Activated T-cell treated with anti-CD3 and anti-CD28 coated beads for 4 hours (primary cell): Measurements from ENCODE around the gene KRTAP9-7.
"Not testable (repeated sequence)": the region's sequence is repeated elsewhere in the genome, so short reads cannot be mapped to it uniquely, and the experiment has no call there.

Source experiments
- DNase-seq: peaks from one replicate; pipeline ENCODE4 v3.0.0-alpha.2; 2020

KRTAP9-7 gene, protein sequence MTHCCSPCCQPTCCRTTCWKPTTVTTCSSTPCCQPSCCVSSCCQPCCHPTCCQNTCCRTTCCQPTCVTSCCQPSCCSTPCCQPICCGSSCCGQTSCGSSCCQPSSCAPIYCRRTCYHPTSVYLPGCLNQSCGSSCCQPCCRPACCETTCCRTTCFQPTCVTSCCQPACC

DNA sequence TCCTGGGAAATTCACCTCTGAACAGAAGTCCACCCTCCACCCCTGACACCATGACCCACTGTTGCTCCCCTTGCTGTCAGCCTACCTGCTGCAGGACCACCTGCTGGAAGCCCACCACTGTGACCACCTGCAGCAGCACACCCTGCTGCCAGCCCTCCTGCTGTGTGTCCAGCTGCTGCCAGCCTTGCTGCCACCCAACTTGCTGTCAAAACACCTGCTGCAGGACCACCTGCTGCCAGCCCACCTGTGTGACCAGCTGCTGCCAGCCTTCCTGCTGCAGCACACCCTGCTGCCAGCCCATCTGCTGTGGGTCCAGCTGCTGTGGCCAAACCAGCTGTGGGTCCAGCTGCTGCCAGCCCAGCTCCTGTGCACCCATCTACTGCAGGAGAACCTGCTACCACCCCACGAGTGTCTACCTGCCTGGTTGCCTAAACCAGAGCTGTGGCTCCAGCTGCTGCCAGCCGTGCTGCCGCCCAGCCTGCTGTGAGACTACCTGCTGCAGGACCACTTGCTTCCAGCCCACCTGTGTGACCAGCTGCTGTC lies at the start of gene KRTAP9-7:
TSS of gene KRTAP9-7 (plus strand) at position 51 of the 543 bp plus-strand sequence. CDS start at position 51, 0 bp downstream.
- not testable (repeated sequence) for DNase-seq

DNA sequence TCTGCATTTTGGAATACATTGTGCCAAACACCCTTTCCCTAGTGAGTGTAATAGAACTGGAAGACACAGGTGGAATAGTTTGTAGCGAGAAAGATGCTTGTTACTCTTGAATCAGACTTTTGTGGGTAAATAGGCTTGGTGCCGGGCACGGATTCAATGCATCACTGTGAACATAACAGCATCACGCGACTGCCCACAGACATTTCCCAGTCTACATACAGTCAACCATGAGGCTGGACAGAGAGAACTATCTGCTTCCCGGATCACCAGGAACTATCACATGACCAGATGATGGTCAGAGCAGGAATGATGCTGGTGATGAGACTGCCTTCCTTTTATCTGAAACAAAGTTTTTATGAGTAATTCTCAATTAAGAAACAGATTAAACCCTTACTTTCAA lies 49.4 kb upstream of the KRTAP9-7 start:
- DNase-seq = no peak

DNA sequence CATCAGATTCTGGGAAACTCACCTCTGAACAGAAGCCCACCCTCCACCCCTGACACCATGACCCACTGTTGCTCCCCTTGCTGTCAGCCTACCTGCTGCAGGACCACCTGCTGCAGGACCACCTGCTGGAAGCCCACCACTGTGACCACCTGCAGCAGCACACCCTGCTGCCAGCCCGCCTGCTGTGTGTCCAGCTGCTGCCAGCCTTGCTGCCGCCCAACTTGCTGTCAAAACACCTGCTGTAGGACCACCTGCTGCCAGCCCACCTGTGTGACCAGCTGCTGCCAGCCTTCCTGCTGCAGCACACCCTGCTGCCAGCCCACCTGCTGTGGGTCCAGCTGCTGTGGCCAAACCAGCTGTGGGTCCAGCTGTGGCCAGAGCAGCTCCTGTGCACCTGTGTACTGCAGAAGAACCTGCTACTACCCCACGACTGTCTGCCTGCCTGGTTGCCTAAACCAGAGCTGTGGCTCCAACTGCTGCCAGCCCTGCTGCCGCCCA lies 48.9 kb upstream of the KRTAP9-7 start, which contains the start of gene KRTAP9-2:
TSS of gene KRTAP9-2 (plus strand) at position 51 of the 498 bp plus-strand sequence. CDS start at position 58, 7 bp downstream.
- not testable (repeated sequence) for DNase-seq

DNA sequence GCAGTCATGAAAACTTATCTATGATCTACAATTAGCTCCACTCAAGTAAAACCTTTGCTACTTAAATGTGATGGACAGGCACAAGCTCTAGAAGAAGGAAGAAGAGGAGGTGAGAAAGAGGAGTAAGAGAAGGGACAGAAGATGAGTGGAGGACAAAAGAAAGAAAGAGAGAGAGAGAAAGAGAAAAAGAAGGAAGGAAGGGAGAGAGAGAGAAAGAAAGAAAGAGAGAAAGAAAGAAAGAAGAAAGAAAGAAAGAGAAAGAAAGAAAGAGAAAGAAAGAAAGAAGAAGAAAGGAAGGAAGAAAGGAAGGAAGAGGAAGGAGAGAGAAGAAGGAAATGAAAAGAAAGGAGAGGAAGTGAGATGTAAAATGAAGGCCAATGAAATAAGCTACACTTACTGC lies 45.4 kb upstream of the KRTAP9-7 start:
- DNase-seq = no peak

DNA sequence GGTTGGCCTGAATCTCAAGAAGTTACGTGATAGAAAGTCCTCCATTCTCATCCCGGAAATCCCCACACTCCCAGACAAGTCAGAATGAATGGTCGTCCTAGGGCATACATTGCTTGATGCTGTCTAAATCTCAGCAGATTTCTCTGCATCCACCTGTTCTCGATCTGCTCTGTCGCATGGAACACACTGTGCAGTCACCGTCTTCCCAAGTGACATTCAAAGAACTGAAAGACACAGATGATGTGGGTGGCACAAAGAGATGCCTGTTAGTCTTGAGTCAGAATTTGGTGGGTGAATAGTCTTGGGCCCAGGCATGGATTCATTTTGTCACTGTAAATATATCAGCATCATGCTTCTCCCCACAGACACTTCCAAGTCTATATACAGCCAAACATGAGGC lies 43.8 kb upstream of the KRTAP9-7 start:
- DNase-seq = no peak

DNA sequence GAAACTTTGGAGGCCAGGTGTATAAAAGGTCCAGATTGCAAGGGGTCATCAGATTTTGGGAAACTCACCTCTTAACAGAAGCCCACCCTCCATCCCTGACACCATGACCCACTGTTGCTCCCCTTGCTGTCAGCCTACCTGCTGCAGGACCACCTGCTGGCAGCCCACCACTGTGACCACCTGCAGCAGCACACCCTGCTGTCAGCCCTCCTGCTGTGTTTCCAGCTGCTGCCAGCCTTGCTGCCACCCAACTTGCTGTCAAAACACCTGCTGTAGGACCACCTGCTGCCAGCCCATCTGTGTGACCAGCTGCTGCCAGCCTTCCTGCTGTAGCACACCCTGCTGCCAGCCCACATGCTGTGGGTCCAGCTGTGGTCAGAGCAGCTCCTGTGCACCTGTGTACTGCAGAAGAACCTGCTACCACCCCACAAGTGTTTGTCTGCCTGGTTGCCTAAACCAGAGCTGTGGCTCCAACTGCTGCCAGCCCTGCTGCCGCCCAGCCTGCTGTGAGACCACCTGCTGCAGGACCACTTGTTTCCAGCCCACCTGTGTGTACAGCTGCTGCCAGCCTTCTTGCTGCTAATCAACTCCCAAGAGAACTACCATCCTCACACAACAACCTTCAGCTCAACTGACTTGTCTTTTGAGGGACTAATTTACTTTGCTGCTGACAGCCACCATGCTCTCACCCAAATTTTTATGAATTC lies 42.9 kb upstream of the KRTAP9-7 start, which contains the start of gene KRTAP9-3:
TSS of gene KRTAP9-3 (plus strand) at position 51 of the 707 bp plus-strand sequence. CDS start at position 104, 53 bp downstream.
- not testable (repeated sequence) for DNase-seq

DNA sequence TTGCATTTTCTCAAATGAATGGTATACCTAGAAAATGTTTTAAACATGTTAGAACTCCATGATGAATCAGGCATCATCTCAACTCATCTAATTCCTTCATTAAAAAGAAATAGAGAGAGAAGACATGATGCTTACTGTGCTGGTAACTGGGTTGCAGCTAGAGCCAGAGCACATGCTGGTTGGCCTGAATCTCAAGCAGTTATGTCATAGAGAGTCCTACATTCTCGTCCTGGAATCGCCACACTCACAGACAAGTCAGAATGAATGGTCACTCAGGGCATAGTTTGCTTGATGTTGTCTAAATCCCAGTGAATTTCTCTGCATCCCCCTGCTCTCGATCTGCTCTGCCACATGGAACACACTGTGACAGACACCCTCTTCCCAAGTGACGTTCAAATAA lies 38.4 kb upstream of the KRTAP9-7 start:
- not testable (repeated sequence) for DNase-seq

DNA sequence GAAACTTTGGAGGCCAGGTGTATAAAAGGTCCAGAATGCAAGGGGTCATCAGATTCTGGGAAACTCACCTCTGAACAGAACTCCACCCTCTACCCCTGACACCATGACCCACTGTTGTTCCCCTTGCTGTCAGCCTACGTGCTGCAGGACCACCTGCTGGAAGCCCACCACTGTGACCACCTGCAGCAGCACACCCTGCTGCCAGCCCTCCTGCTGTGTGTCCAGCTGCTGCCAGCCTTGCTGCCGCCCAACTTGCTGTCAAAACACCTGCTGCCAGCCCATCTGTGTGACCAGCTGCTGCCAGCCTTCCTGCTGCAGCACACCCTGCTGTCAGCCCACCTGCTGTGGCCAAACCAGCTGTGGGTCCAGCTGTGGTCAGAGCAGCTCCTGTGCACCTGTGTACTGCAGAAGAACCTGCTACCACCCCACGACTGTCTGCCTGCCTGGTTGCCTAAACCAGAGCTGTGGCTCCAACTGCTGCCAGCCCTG lies 37.5 kb upstream of the KRTAP9-7 start, which contains the start of gene KRTAP9-8:
TSS of gene KRTAP9-8 (plus strand) at position 51 of the 489 bp plus-strand sequence. CDS start at position 104, 53 bp downstream.
- not testable (repeated sequence) for DNase-seq

DNA sequence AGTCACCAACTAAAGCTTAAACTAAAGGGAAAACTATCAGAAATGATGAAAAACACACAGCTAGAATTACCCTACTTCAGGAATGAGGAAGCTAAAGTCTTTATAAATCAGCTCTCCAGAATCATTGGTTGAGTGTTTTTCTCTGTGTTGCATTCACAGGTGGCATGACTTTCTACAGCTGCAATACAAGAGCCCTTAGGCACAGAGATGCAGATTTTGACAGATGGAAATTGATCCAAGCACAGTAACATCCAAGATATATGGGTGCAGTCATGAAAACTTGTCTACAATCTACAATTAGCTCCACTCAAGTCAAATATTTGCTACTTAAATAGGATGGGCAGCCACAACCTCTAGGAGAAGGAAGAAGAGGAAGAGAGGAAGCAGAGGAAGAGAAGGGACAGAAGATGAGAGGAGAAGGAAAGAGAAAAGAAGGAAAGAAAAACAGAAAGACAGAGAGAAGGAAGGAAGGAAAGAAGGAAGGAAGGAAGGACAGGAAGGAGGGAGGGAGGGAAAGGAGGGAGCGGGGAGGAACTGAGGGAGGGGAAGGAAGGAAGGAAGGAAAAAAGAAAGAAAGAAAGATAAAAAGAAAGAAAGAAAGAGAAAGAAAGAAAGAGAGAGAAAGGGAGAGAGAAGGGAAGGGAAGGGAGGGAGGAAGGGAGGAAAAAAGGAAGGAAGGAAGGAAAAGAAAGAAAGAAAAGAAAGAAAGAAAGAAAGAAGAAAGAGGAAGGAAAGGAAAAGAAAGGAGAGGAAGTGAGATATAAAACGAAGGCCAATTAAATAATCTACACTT lies 28.3 kb upstream of the KRTAP9-7 start:
- DNase-seq = not testable (repeated sequence)

DNA sequence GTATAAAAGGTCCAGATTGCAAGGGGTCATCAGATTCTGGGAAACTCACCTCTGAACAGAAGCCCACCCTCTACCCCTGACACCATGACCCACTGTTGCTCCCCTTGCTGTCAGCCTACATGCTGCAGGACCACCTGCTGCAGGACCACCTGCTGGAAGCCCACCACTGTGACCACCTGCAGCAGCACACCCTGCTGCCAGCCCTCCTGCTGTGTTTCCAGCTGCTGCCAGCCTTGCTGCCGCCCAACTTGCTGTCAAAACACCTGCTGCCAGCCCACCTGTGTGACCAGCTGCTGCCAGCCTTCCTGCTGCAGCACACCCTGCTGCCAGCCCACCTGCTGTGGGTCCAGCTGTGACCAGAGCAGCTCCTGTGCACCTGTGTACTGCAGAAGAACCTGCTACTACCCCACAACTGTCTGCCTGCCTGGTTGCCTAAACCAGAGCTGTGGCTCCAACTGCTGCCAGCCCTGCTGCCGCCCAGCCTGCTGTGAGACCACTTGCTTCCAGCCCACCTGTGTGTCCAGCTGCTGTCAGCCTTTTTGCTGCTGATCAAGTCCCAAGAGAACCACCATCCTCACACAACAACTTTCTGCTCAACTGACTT lies 25.8 kb upstream of the KRTAP9-7 start, which contains the start of gene KRTAP9-4:
TSS of gene KRTAP9-4 (plus strand) at position 51 of the 604 bp plus-strand sequence. CDS start at position 85, 34 bp downstream.
- not testable (repeated sequence) for DNase-seq

DNA sequence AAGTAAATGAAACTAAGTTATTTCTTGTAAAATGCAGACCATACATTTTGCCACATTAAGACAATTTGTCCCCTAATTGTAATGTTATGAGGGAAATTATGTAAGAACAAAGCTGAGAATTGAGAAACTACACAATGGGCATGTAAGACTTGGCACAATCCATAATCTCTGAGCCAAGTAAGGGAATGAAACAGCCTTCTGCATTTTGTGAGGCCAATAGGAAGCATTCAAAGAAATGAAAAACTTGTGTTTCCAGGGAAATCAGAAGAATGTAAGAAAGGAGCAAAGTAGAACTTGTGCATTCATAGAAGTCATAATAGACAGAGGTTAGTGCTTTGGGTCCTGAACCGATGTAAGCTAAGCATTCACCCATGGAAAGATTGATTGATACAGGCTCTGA lies 24.2 kb upstream of the KRTAP9-7 start:
- no peak for DNase-seq

DNA sequence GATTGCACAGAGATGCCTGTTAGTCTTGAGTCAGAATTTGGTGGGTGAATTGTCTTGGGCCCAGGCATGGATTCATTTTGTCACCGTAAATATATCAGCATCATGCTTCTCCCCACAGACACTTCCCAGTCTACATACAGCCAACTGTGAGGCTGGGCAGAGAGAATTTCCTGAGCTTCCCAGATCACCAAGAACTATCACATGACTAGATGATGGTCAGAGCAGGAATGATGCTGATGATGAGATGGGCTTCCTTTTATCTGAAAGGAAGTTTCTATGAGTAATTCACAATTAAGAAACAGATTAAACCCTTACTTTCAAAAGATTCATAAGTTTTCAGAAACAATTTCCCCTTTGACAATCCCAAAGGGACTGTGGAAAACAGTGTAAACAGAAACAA lies 20.6 kb upstream of the KRTAP9-7 start:
- DNase-seq = no peak

DNA sequence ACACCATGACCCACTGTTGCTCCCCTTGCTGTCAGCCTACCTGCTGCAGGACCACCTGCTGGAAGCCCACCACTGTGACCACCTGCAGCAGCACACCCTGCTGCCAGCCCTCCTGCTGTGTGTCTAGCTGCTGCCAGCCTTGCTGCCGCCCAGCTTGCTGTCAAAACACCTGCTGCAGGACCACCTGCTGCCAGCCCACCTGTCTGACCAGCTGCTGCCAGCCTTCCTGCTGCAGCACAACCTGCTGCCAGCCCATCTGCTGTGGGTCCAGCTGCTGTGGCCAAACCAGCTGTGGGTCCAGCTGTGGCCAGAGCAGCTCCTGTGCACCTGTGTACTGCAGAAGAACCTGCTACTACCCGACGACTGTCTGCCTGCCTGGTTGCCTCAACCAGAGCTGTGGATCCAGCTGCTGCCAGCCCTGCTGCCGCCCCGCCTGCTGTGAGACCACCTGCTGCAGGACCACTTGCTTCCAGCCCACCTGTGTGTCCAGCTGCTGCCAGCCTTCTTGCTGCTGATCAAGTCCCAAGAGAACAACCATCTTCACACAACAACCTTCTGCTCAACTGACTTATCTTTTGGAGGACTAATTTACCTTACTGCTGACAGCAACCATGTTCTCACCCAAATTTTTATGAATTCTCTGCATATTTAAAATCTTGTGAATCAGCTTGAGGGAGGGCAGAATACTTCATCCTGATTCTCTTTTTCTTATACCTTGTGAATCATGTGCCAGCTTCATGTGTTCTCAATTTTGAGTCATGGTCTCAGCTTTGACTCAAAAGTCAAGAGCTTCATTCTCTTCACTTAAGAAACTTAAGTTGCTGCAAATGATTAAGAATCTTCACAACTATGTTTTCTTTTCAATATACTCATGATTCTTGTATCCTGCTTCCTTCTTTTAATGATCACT lies 19.9 kb upstream of the KRTAP9-7 start, which contains the start of gene KRTAP9-9:
TSS of gene KRTAP9-9 (plus strand) at position 4 of the 910 bp plus-strand sequence.
- not testable (repeated sequence) for DNase-seq

DNA sequence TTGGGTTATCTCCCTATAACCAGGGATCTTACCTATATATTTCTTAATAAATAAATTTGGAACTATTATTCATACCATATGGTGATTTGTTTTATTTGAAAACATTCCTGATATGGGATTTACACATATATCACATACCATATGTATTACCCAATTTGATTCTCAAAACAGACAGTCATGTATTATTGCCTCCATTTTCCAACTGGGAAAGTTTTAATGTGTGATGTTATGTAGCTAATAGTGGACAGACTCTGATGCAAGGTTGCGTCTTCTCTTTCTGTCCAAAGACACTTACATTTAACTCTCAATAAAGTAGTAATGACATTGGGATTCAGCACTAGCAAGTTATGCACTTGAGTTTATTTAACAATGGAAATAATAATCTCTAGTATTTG lies 19.2 kb upstream of the KRTAP9-7 start:
- DNase-seq = no peak

DNA sequence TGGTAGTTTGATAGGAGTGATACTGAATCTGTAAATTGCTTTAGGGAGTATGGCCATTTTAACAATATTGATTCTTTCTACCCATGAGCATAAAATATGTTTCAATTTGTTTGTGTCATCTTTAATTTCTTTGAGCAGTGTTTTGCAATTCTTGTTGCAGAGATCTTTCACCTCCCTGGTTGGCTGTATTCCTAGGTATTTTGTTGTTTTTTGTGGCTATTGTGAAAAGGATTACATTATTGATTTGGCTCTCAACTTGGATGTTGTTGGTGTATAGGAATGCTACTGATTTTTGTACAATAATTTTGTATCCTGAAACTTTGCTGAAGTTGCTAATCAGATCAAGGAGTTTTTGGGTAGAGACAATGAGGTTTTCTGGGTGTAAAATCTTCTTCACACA lies 17.1 kb upstream of the KRTAP9-7 start:
- no peak for DNase-seq

DNA sequence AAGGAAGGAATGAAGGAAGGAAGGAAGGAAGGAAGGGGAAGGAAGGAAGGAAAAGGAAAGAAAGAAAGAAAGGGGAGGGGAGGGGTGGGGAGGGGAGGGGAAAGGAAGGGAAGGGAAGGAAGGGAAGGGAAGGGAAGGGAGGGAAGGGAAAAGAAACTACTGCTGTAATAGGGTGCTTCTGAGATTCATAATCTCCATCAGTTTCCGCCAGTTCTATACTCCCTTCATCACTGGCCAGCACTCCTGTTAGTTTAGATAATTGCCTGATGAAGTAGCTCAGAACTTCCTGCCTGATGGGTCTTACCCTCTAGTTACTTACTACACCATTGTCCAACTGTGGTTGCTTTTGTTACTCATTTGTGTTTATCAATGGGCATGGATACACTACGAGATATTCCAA lies 12.3 kb upstream of the KRTAP9-7 start:
- DNase-seq = no peak

DNA sequence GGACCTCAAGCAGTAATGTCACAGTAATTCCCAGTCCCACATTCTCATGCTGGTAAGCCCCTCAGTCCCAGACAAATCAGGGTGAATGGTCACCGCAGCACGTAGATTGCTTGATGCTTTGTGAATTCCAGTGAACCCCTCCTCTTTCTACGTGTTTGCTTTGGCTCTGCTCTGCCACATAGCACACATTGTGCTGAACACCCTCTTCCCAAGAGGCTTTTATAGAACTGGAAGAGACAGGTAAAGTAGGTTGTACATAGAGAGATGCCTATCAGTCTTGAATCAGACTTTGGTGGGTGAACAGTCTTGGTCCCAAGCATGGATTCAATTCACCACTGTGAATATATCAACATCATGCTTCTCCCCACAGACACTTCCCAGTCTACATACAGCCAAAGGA lies 10.9 kb upstream of the KRTAP9-7 start:
- no peak for DNase-seq

DNA sequence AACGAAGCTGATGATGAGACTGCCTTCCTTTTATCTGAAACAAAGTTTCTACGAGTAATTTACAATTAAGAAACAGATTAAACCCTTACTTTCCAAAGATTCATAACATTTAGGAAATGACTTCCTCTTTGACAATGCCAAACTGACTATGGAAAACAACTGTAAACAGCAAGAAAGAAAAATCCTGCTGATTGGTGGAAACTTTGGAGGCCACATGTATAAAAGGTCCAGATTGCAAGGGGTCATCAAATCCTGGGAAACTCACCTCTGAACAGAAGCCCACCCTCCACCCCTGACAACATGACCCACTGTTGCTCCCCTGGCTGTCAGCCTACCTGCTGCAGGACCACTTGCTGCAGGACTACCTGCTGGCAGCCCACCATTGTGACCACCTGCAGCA lies 10.4 kb upstream of the KRTAP9-7 start, which contains the start of gene KRTAP9-6:
TSS of gene KRTAP9-6 (plus strand) at position 301 of the 400 bp plus-strand sequence. CDS start at position 301, 0 bp downstream.
- no peak for DNase-seq

DNA sequence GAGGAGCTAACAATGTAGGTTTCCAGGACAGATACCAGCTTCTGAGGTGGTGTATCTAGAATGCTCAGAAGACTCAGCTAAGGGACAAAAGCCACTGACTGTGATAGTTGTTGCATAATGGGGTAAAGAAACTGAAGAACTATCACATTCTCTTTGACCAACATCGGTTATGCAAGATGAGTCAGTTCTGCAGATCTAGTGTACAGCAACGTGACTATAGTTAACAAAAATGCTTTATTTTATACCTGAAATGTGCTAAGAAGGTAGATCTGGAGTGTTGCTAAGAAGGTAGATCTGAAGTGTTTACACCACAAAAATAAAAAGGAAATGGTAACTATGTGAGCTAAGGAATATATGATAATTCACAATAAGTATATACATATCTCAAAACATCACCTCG lies 7.8 kb upstream of the KRTAP9-7 start:
- no peak for DNase-seq

DNA sequence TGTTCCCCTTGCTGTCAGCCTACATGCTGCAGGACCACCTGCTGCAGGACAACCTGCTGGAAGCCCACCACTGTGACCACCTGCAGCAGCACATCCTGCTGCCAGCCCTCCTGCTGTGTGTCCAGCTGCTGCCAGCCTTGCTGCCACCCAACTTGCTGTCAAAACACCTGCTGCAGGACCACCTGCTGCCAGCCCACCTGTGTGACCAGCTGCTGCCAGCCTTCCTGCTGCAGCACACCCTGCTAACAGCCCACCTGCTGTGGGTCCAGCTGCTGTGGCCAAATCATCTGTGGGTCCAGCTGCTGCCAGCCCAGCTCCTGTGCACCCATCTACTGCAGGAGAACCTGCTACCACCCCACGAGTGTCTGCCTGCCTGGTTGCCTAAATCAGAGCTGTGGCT lies 4.2 kb upstream of the KRTAP9-7 start:
- DNase-seq = not testable (repeated sequence)

DNA sequence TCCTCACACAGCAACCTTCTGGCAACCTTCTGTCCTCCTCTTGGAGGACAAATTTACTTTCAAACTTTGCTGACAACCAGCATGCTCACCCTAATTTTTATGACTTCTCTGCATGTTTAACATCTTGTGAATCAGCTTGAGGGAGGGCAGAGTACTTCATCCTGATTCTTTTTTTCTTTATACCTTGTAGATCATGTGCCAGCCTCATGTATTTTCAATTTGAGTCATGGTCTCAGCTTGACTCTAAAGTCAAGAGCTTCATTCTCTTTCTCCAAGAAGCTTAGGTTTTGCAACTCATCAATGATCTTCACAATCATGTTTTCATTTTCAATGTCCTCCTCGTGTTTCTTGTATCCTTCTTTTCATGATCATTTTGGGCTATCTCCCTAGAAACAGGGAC lies 3.6 kb upstream of the KRTAP9-7 start:
- no peak for DNase-seq
